GM10266 (cell line): Measurements from ENCODE around the gene LYPD6B.

Experiments used
- DNase-seq: peaks from one replicate; pipeline ENCODE4 v3.0.0; 2012; ENCODE audit errors: extremely low spot score
- TF ChIP-seq, protein P1 (sequence below): IDR thresholded peaks from 2 replicates; pipeline ENCODE4 v1.5.1; 2012; ENCODE audit warnings: mild to moderate bottlenecking, low read depth; ENCODE audit not compliant: control insufficient read depth, insufficient read depth; ENCODE audit errors: missing control alignments

The LYPD6B gene

GRCh38 chr2:149087751-149088150 lies 49.3 kb downstream of the LYPD6B start:
- TF ChIP-seq, protein P1, sequence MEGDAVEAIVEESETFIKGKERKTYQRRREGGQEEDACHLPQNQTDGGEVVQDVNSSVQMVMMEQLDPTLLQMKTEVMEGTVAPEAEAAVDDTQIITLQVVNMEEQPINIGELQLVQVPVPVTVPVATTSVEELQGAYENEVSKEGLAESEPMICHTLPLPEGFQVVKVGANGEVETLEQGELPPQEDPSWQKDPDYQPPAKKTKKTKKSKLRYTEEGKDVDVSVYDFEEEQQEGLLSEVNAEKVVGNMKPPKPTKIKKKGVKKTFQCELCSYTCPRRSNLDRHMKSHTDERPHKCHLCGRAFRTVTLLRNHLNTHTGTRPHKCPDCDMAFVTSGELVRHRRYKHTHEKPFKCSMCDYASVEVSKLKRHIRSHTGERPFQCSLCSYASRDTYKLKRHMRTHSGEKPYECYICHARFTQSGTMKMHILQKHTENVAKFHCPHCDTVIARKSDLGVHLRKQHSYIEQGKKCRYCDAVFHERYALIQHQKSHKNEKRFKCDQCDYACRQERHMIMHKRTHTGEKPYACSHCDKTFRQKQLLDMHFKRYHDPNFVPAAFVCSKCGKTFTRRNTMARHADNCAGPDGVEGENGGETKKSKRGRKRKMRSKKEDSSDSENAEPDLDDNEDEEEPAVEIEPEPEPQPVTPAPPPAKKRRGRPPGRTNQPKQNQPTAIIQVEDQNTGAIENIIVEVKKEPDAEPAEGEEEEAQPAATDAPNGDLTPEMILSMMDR = peak; percentile 20
- no peak for DNase-seq

DNA sequence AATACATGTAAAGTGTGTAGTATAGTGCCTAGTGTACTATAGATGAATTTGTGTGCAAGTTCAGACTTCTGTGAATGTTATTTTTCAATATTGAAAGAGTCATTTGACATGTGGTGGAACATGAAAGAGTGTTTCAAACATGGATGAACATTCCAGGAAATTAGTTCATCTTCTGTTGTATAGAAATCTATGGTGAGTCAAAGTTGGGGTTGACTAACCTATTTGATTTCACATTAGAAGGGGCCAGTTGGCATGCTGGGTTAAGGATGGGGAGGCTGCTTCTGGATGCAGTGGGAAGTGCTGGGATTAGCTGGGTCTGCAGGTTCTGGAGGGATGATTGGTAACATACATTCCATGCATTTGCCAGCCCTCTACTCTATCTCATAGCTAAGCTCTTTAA lies 50.6 kb downstream of the LYPD6B start:
- TF ChIP-seq, protein P1 = no peak
- DNase-seq = no peak

DNA sequence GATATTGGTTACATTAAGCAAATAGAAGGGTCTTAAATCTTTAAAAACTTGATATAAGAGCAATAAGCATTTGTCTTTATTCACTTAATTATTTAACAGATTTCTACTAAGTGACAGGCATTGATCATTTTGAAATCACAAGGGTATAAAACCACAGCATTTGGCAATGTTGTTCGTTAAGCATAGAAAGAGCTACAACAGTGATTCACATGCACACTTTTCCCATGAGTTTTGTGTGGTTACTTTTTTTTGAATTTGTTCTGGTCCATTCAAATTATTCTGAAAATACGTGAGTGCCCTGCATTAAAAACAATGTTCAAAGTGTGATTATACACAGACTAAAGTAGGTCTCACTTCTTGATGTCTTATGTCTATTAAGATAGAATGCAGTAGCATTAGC lies 52.2 kb downstream of the LYPD6B start:
- TF ChIP-seq, protein P1 = no peak
- DNase-seq = no peak

- DNase-seq = no peak
- TF ChIP-seq, protein P1 = no peak
Measured at GRCh38 chr2:149093579-149093978, 55.1 kb downstream of the LYPD6B start.

GRCh38 chr2:149094217-149095015 lies 55.9 kb downstream of the LYPD6B start:
- DNase-seq = no peak
- TF ChIP-seq, protein P1 = no peak

DNA sequence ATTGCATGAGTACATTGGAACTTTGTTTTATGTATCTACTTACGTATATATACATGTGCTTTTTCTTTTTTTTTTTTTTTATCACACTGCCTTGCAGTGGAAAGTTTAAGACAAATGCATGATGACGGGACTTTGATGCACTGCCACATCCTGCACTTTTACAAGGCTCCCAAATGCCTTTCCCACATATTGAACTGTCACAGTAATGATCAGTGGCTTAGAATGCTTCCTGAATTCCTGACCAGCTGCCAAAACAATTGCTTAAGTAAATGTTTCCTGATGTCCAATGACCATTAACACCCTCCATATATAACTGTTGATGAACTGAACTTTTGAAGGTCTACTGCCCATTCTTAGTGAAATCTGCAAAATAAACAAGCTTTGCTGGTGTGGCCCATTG lies 60.2 kb downstream of the LYPD6B start:
- no peak for DNase-seq
- TF ChIP-seq, protein P1 = no peak

GRCh38 chr2:149099298-149099697 lies 60.8 kb downstream of the LYPD6B start:
- TF ChIP-seq, protein P1 = no peak
- DNase-seq = no peak
